ENCODE measurements around the gene MAMDC2. TPM values are rescaled to one million over a fixed set of nuclear protein-coding genes. Genes with fewer than 3 reads are reported as not detected.
"Not testable (repeated sequence)": the region's sequence is repeated elsewhere in the genome, so short reads cannot be mapped to it uniquely, and the experiment has no call there.

Gene MAMDC2
- total and polyA plus RNA-seq, 4 donors, result 2.0 to 14.6 (median 6.2) TPM

- Histone ChIP-seq H3K4me3 (ENCODE audit: low read length in 2 of 2) (no peak overlapping the region), H3K27me3 (ENCODE audit: control insufficient read depth in 1 of 2, insufficient read depth in 2 of 2, low read length in 1 of 2) (no peaks in the 10 kb centered on the region), H3K4me1 (ENCODE audit: control insufficient read depth in 1 of 2, insufficient read depth in 2 of 2, low read length in 2 of 2) (no peaks in the 10 kb centered on the region), H3K27ac (ENCODE audit: low read depth in 1 of 2, low read length in 2 of 2) (no peak overlapping the region), H3K9me3 (ENCODE audit: control insufficient read depth, low read length) (no peaks in the 10 kb centered on the region), H3K36me3 (ENCODE audit: control insufficient read depth in 1 of 2, insufficient read depth in 2 of 2, low read length in 1 of 2) (no peaks in the 10 kb centered on the region)
- intact Hi-C loops (cut with DNase I), result no loop called here
- ATAC-seq (ENCODE audit: low FRiP score) (no peak), DNase-seq (no peak)
- WGBS, 2 donors, result 77 to 80% methylated on average over 5 of the region's 5 CpGs
These were observed 15.4 kb upstream of the MAMDC2 start for GRCh38 chr9:70028287-70028686.

DNA sequence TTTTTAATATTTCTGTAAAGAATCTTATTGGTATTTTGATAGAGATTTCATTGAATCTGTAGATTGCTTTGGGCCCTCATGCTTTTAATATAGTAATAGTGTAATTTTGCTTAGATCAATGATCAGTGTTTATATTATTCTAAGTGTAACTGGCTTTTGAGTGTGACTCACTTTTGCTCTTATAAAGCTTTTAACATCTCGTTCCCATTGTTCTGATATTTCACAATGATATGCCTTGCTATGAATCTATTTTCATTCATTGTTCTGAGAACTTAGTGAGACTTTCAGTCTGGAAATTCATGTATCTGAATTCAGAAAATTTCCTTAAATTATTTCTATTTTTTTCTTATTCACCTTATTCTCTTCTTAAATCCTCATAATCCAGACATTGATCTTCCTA, 13.5 kb upstream of the MAMDC2 start:
- no peaks in the 10 kb centered on the region for H3K9me3 ChIP-seq (ENCODE audit: control insufficient read depth, low read length)
- no peak overlapping the region for H3K27ac ChIP-seq (ENCODE audit: low read depth in 1 of 2, low read length in 2 of 2)
- H3K4me3 ChIP-seq (ENCODE audit: low read length in 2 of 2), result no peak overlapping the region
- intact Hi-C loops (cut with DNase I), result no loop called here
- no peaks in the 10 kb centered on the region for H3K27me3 ChIP-seq (ENCODE audit: control insufficient read depth in 1 of 2, insufficient read depth in 2 of 2, low read length in 1 of 2)
- DNase-seq, result no peak
- ATAC-seq (ENCODE audit: low FRiP score), result no peak
- H3K36me3 ChIP-seq (ENCODE audit: control insufficient read depth in 1 of 2, insufficient read depth in 2 of 2, low read length in 1 of 2), result no peaks in the 10 kb centered on the region
- H3K4me1 ChIP-seq (ENCODE audit: control insufficient read depth in 1 of 2, insufficient read depth in 2 of 2, low read length in 2 of 2), result peaks cover 3 to 8% of the 10 kb centered on the region in 2 donors
- WGBS, 2 donors, result 89 to 91% methylated on average over 1 of the region's 1 CpG

- Histone ChIP-seq H3K27ac (ENCODE audit: low read depth in 1 of 2, low read length in 2 of 2) (no peak overlapping the region), H3K27me3 (ENCODE audit: control insufficient read depth in 1 of 2, insufficient read depth in 2 of 2, low read length in 1 of 2) (no peaks in the 10 kb centered on the region), H3K9me3 (ENCODE audit: control insufficient read depth, low read length) (no peaks in the 10 kb centered on the region), H3K4me3 (ENCODE audit: low read length in 2 of 2) (no peak overlapping the region), H3K4me1 (ENCODE audit: control insufficient read depth in 1 of 2, insufficient read depth in 2 of 2, low read length in 2 of 2) (peaks cover 3 to 8% of the 10 kb centered on the region in 2 donors), H3K36me3 (ENCODE audit: control insufficient read depth in 1 of 2, insufficient read depth in 2 of 2, low read length in 1 of 2) (no peaks in the 10 kb centered on the region)
- 87 to 91% methylated on average over 1 of the region's 1 CpG for WGBS, 2 donors
- ATAC-seq (ENCODE audit: low FRiP score) (no peak), DNase-seq (no peak)
- intact Hi-C loops (cut with DNase I), result no loop called here
These were observed 12.5 kb upstream of the MAMDC2 start for GRCh38 chr9:70031141-70031545.

DNA sequence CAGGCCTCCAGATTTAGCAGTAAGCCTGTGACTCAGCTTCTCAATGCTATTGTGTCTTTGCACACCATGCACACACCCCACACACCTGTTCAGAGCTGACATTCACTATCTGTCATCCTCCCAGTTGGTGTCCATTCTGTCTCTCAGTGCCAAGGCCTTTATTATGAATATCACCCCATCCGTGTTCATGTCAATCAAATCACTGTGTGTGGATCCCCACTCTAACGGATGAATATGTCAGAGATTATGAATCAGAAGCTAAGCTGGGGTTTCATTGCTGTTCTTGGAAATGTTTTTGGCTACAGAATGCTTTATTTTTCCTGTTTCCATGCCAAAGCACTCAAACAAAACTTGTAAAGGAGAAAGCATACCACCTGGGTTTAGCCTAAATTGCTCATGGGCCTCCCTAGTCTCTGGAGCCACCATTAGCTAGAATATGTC, 9.4 kb upstream of the MAMDC2 start:
- Histone ChIP-seq H3K9me3 (ENCODE audit: control insufficient read depth, low read length) (no peaks in the 10 kb centered on the region), H3K36me3 (ENCODE audit: control insufficient read depth in 1 of 2, insufficient read depth in 2 of 2, low read length in 1 of 2) (no peaks in the 10 kb centered on the region), H3K4me1 (ENCODE audit: control insufficient read depth in 1 of 2, insufficient read depth in 2 of 2, low read length in 2 of 2) (peaks cover 3 to 8% of the 10 kb centered on the region in 2 donors), H3K27me3 (ENCODE audit: control insufficient read depth in 1 of 2, insufficient read depth in 2 of 2, low read length in 1 of 2) (no peaks in the 10 kb centered on the region), H3K27ac (ENCODE audit: low read depth in 1 of 2, low read length in 2 of 2) (no peak overlapping the region), H3K4me3 (ENCODE audit: low read length in 2 of 2) (no peak overlapping the region)
- DNase-seq, result no peak
- intact Hi-C loops (cut with DNase I), result no loop called here
- ATAC-seq (ENCODE audit: low FRiP score), result no peak
- 13 to 17% methylated on average over 2 of the region's 2 CpGs for WGBS, 2 donors

DNA sequence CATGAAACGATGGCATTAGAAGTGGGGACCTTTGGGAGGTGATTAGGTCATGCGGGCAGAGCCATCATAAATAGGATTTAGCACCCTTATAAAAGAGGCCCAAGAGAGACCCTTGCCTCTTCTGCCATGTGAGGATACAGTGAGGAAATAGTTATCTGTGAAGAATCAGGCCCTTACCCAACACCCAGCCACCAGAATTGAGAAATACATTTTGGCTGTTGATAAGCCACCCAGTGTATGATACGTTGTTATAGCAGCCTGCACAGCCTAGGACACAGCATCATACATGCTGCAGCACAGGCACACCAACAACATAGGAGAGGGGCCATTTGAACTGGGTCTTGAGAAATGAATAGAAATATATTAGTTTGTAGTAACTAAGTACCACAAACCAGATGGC, 8.0 kb upstream of the MAMDC2 start:
- no peak for DNase-seq
- H3K27me3 ChIP-seq (ENCODE audit: control insufficient read depth in 1 of 2, insufficient read depth in 2 of 2, low read length in 1 of 2), result no peaks in the 10 kb centered on the region
- intact Hi-C loops (cut with DNase I), result no loop called here
- peaks cover 3 to 8% of the 10 kb centered on the region in 2 donors for H3K4me1 ChIP-seq (ENCODE audit: control insufficient read depth in 1 of 2, insufficient read depth in 2 of 2, low read length in 2 of 2)
- 90 to 94% methylated on average over 3 of the region's 3 CpGs for WGBS, 2 donors
- no peaks in the 10 kb centered on the region for H3K9me3 ChIP-seq (ENCODE audit: control insufficient read depth, low read length)
- no peaks in the 10 kb centered on the region for H3K36me3 ChIP-seq (ENCODE audit: control insufficient read depth in 1 of 2, insufficient read depth in 2 of 2, low read length in 1 of 2)
- ATAC-seq (ENCODE audit: low FRiP score), result no peak
- no peak overlapping the region for H3K27ac ChIP-seq (ENCODE audit: low read depth in 1 of 2, low read length in 2 of 2)
- no peak overlapping the region for H3K4me3 ChIP-seq (ENCODE audit: low read length in 2 of 2)

GRCh38 chr9:70036641-70037040, 7.0 kb upstream of the MAMDC2 start:
- H3K36me3 ChIP-seq (ENCODE audit: control insufficient read depth in 1 of 2, insufficient read depth in 2 of 2, low read length in 1 of 2), result no peaks in the 10 kb centered on the region
- intact Hi-C loops (cut with DNase I), result no loop called here
- no peak overlapping the region for H3K27ac ChIP-seq (ENCODE audit: low read depth in 1 of 2, low read length in 2 of 2)
- no peak for DNase-seq
- H3K9me3 ChIP-seq (ENCODE audit: control insufficient read depth, low read length), result no peaks in the 10 kb centered on the region
- WGBS, 2 donors, result 76 to 78% methylated on average over 6 of the region's 6 CpGs
- no peak overlapping the region for H3K4me3 ChIP-seq (ENCODE audit: low read length in 2 of 2)
- H3K4me1 ChIP-seq (ENCODE audit: control insufficient read depth in 1 of 2, insufficient read depth in 2 of 2, low read length in 2 of 2), result peaks cover 3 to 8% of the 10 kb centered on the region in 2 donors
- no peak for ATAC-seq (ENCODE audit: low FRiP score)
- no peaks in the 10 kb centered on the region for H3K27me3 ChIP-seq (ENCODE audit: control insufficient read depth in 1 of 2, insufficient read depth in 2 of 2, low read length in 1 of 2)

- intact Hi-C loops (cut with DNase I); H3K36me3 ChIP-seq (ENCODE audit: control insufficient read depth in 1 of 2, insufficient read depth in 2 of 2, low read length in 1 of 2); H3K4me3 ChIP-seq (ENCODE audit: low read length in 2 of 2); H3K27me3 ChIP-seq (ENCODE audit: control insufficient read depth in 1 of 2, insufficient read depth in 2 of 2, low read length in 1 of 2); H3K27ac ChIP-seq (ENCODE audit: low read depth in 1 of 2, low read length in 2 of 2); DNase-seq; H3K9me3 ChIP-seq (ENCODE audit: control insufficient read depth, low read length); H3K4me1 ChIP-seq (ENCODE audit: control insufficient read depth in 1 of 2, insufficient read depth in 2 of 2, low read length in 2 of 2): not testable (repeated sequence)
- peak; percentile 91 for ATAC-seq (ENCODE audit: low FRiP score)
- 65 to 70% methylated on average over 4 of the region's 4 CpGs for WGBS, 2 donors
These were observed 5.5 kb upstream of the MAMDC2 start for GRCh38 chr9:70038171-70038621.

DNA sequence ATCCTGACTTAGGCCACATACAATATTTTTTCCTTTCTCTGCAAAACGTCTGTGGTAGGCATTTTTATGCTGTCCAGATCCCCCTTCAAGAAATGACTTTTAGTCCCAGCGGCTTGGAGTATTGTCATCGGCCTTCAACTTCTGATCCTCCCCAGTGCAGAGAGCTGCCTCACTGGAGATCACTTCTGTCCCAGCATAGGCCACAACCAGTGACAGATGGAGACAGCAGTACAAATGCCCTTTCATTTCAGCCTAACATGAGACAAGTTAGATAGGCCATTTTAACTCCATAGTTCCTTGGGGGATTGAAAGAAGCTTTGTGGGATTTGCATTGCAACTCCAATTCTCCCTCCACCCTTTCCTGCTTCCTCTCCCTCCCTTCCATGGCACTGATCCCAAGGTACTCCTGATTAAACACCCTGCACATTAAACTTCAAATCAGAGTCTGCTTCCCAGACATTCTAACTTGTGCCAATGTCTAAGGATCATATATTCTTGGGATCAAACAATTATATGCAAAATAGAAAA, 3.2 kb upstream of the MAMDC2 start:
- DNase-seq, result no peak
- WGBS, 2 donors, result 77 to 81% methylated on average over 3 of the region's 3 CpGs
- H3K4me1 ChIP-seq (ENCODE audit: control insufficient read depth in 1 of 2, insufficient read depth in 2 of 2, low read length in 2 of 2), result no peaks in the 10 kb centered on the region
- intact Hi-C loops (cut with DNase I), result loop anchor here (5.0 kb wide), 3 partner anchors 37 to 72 kb away; no protein-coding TSS in a partner anchor
- no peaks in the 10 kb centered on the region for H3K9me3 ChIP-seq (ENCODE audit: control insufficient read depth, low read length)
- no peak for ATAC-seq (ENCODE audit: low FRiP score)
- H3K36me3 ChIP-seq (ENCODE audit: control insufficient read depth in 1 of 2, insufficient read depth in 2 of 2, low read length in 1 of 2), result no peaks in the 10 kb centered on the region
- no peaks in the 10 kb centered on the region for H3K27me3 ChIP-seq (ENCODE audit: control insufficient read depth in 1 of 2, insufficient read depth in 2 of 2, low read length in 1 of 2)
- no peak overlapping the region for H3K4me3 ChIP-seq (ENCODE audit: low read length in 2 of 2)
- H3K27ac ChIP-seq (ENCODE audit: low read depth in 1 of 2, low read length in 2 of 2), result no peak overlapping the region

- Histone ChIP-seq H3K4me1 (ENCODE audit: control insufficient read depth in 1 of 2, insufficient read depth in 2 of 2, low read length in 2 of 2) (peaks cover 0 to 2% of the 10 kb centered on the region in 2 donors), H3K4me3 (ENCODE audit: low read length in 2 of 2) (no peak overlapping the region), H3K9me3 (ENCODE audit: control insufficient read depth, low read length) (no peaks in the 10 kb centered on the region), H3K27ac (ENCODE audit: low read depth in 1 of 2, low read length in 2 of 2) (no peak overlapping the region), H3K27me3 (ENCODE audit: control insufficient read depth in 1 of 2, insufficient read depth in 2 of 2, low read length in 1 of 2) (no peaks in the 10 kb centered on the region), H3K36me3 (ENCODE audit: control insufficient read depth in 1 of 2, insufficient read depth in 2 of 2, low read length in 1 of 2) (no peaks in the 10 kb centered on the region)
- ATAC-seq (ENCODE audit: low FRiP score) (no peak), DNase-seq (no peak)
- intact Hi-C loops (cut with DNase I), result loop anchor here (5.0 kb wide), 3 partner anchors 35 to 70 kb away; no protein-coding TSS in a partner anchor
- WGBS, 2 donors, result 95 to 97% methylated on average over 15 of the region's 15 CpGs
These were observed 1.0 kb upstream of the MAMDC2 start for GRCh38 chr9:70042461-70043215.
